Esophagus (tissue), 2 donors: Measurements from ENCODE around the gene ANAPC10. TPM values are rescaled to one million over a fixed set of nuclear protein-coding genes. Genes with fewer than 3 reads are reported as not detected.
"Not testable (repeated sequence)": the region's sequence is repeated elsewhere in the genome, so short reads cannot be mapped to it uniquely, and the experiment has no call there.

Experiments
- H3K27ac ChIP-seq, 2 donors: one replicate each; pipeline ENCODE4 v1.5.1; 2013; ENCODE audit warnings: low read depth in 2 of 2, mild to moderate bottlenecking in 2 of 2, inconsistent platforms in 1 of 2, low read length in 1 of 2, moderate library complexity in 1 of 2
- H3K27me3 ChIP-seq, 2 donors: one replicate each; pipeline ENCODE4 v1.6.1; 2013; ENCODE audit warnings: low read length in 2 of 2, control low read depth in 1 of 2, mild to moderate bottlenecking in 1 of 2; ENCODE audit not compliant: insufficient read depth in 2 of 2, control insufficient read depth in 1 of 2
- H3K36me3 ChIP-seq, 2 donors: one replicate each; pipeline ENCODE4 v1.6.1; 2013; ENCODE audit warnings: low read length in 1 of 2; ENCODE audit not compliant: control insufficient read depth in 2 of 2, insufficient read depth in 2 of 2
- H3K4me1 ChIP-seq, 2 donors: one replicate each; pipeline ENCODE4 v1.6.1; 2013; ENCODE audit warnings: low read length in 1 of 2; ENCODE audit not compliant: control insufficient read depth in 2 of 2, insufficient read depth in 2 of 2
- H3K4me3 ChIP-seq, 2 donors: one replicate each; pipeline ENCODE4 v1.5.1; 2013; ENCODE audit warnings: low read length in 2 of 2, mild to moderate bottlenecking in 2 of 2, low read depth in 1 of 2, moderate library complexity in 1 of 2
- H3K9me3 ChIP-seq, 2 donors: one replicate each; pipeline ENCODE4 v1.6.1; 2013; ENCODE audit warnings: mild to moderate bottlenecking in 2 of 2, low read depth in 1 of 2, low read length in 1 of 2, moderate library complexity in 1 of 2; ENCODE audit not compliant: control insufficient read depth in 2 of 2, insufficient read depth in 1 of 2
- WGBS, 2 donors: extraction: QIAGEN DNeasy Blood & Tissue Kit; methylation state at CpG; one replicate each; pipeline ENCODE4 v1.1.7; 2013; 5-methylcytosine and 5-hydroxymethylcytosine counted together
- polyA plus RNA-seq, 2 donors: library from polyadenylated mRNA; stranded (reverse); fragments of 200-250 nt; gene quantifications; one replicate each; pipeline ENCODE4 v1.2.3, GENCODE V29; 2013
- donor health status: healthy with polysubstance abuse.
- donor health status: Bipolar disorder and iron deficiency.

ANAPC10 gene
- polyA plus RNA-seq, 2 donors: 6.2 to 11.7 TPM

DNA sequence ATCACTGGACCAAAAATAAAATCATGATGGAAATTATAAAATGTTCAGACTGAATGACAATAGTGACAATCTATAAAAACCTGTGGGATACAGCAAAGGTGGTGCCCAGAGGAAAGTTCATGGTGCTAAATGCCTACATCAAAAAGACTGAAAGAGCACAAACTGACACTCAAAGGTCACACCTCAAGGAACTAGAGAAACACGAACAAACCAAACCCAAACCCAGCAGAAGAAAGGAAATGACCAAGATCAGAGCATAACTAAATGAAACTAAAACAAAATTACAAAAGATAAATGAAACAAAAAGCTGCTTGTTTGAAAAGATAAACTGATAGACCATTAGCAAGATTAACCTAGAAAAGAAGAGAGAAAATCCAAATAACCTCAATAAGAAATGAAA lies 78.7 kb downstream of the ANAPC10 start:
- H3K36me3 ChIP-seq: no peaks in the 10 kb centered on the region
- 56 to 64% methylated on average over 1 of the region's 1 CpG for WGBS, 2 donors
- no peak overlapping the region for H3K4me3 ChIP-seq
- H3K9me3 ChIP-seq: no peaks in the 10 kb centered on the region
- H3K27me3 ChIP-seq: no peaks in the 10 kb centered on the region
- no peaks in the 10 kb centered on the region for H3K4me1 ChIP-seq
- H3K27ac ChIP-seq: no peak overlapping the region

GRCh38 chr4:145014365-145014764 lies 83.6 kb downstream of the ANAPC10 start:
- Histone ChIP-seq H3K36me3 (no peaks in the 10 kb centered on the region), H3K4me3 (no peak overlapping the region), H3K9me3 (no peaks in the 10 kb centered on the region), H3K27me3 (no peaks in the 10 kb centered on the region), H3K4me1 (no peaks in the 10 kb centered on the region), H3K27ac (no peak overlapping the region)
- WGBS, 2 donors: 96% methylated on average over 4 of the region's 4 CpGs

GRCh38 chr4:145012841-145013240 lies 85.2 kb downstream of the ANAPC10 start:
- Histone ChIP-seq H3K36me3 (no peaks in the 10 kb centered on the region), H3K27ac (no peak overlapping the region), H3K4me3 (no peak overlapping the region), H3K9me3 (no peaks in the 10 kb centered on the region), H3K4me1 (no peaks in the 10 kb centered on the region), H3K27me3 (no peaks in the 10 kb centered on the region)

GRCh38 chr4:145011636-145012035 lies 86.4 kb downstream of the ANAPC10 start:
- H3K4me3 ChIP-seq: no peak overlapping the region
- H3K27me3 ChIP-seq: no peaks in the 10 kb centered on the region
- H3K27ac ChIP-seq: no peak overlapping the region
- no peaks in the 10 kb centered on the region for H3K36me3 ChIP-seq
- H3K9me3 ChIP-seq: no peaks in the 10 kb centered on the region
- H3K4me1 ChIP-seq: no peaks in the 10 kb centered on the region

DNA sequence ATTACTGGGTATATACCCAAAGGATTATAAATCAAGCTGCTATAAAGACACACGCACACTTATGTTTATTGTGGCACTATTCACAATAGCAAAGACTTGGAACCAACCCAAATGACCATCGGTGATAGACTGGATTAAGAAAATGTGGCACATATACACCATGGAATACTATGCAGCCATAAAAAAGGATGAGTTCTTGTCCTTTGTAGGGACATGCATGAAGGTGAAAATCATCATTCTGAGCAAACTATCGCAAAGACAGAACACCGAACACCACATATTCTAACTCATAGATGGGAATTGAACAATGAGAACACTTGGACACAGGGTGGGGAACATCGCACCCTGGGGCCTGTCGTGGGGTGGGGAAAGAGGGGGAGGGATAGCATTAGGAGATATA lies 87.7 kb downstream of the ANAPC10 start:
- H3K4me1 ChIP-seq, H3K9me3 ChIP-seq, H3K36me3 ChIP-seq, H3K27ac ChIP-seq, H3K4me3 ChIP-seq, H3K27me3 ChIP-seq: not testable (repeated sequence)
- 95 to 96% methylated on average over 6 of the region's 6 CpGs for WGBS, 2 donors

DNA sequence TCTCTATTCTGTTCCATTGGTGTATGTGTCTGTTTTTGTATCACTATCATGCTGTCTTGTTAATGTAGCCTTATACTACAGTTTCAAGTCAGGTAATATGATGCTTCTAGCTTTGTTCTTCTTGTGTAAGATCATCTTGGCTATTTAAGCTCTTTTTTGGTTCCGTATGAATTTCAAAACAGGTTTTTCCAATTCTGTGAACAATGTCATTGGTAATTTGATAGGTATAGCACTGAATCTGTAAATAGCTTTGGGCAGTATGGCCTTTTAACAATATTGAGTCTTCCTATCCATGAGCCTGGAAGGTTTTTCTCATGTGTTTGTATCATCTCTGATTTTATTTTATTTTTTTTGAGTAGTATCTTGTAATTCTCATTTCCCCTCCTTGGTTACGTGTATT lies 94.3 kb downstream of the ANAPC10 start:
- Histone ChIP-seq H3K36me3 (no peaks in the 10 kb centered on the region), H3K4me3 (no peak overlapping the region), H3K27ac (no peak overlapping the region), H3K9me3 (no peaks in the 10 kb centered on the region), H3K27me3 (no peaks in the 10 kb centered on the region), H3K4me1 (no peaks in the 10 kb centered on the region)
- 79 to 85% methylated on average over 2 of the region's 2 CpGs for WGBS, 2 donors

DNA sequence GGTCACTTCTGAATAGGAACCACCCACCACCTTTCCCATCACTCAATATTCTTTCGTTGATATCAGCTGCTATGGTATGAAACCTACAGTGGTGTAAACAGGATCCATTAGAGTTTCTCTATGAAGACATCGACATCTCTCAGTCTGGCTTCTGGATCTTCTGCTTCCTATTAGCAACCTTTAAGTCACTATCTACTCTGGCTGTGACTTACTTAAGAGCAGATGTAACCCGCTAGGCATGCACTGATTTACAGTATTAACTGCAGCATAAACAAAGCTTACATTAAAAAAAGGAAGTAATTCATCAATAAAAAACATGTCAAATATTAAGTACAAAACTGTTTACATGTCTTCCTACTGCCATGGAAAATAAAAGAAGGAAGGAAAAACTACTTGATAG lies 96.4 kb downstream of the ANAPC10 start:
- H3K36me3 ChIP-seq: no peaks in the 10 kb centered on the region
- 66 to 75% methylated on average over 3 of the region's 3 CpGs for WGBS, 2 donors
- H3K9me3 ChIP-seq: no peaks in the 10 kb centered on the region
- no peak overlapping the region for H3K4me3 ChIP-seq
- no peaks in the 10 kb centered on the region for H3K27me3 ChIP-seq
- no peak overlapping the region for H3K27ac ChIP-seq
- H3K4me1 ChIP-seq: no peaks in the 10 kb centered on the region

GRCh38 chr4:145000656-145001055 lies 97.3 kb downstream of the ANAPC10 start:
- H3K4me1 ChIP-seq, H3K27ac ChIP-seq, H3K36me3 ChIP-seq, H3K27me3 ChIP-seq, H3K4me3 ChIP-seq, H3K9me3 ChIP-seq: not testable (repeated sequence)
- WGBS, 2 donors: 92 to 94% methylated on average over 5 of the region's 5 CpGs

DNA sequence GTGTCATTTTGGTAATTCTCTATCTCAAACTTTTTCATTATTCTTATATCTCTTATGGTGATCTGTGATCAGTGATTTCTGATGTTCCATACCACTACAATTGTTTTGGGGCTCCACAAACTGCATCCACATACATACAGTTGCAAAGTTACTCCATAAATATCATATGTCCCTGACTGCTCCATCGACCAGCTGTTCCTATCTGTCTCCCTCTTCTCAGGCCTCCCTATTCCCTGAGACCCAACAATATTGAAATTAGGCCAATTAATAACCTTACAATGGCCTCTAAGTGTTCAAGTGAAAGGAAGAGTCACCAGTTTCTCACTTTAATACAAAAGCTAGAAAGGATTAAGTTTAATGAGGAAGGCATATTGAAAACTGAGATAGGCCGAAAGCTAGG lies 108.7 kb downstream of the ANAPC10 start:
- Histone ChIP-seq H3K4me3 (no peak overlapping the region), H3K27ac (no peak overlapping the region), H3K9me3 (no peaks in the 10 kb centered on the region), H3K4me1 (peaks cover 0 to 2% of the 10 kb centered on the region in 2 donors), H3K27me3 (no peaks in the 10 kb centered on the region), H3K36me3 (peaks cover 0 to 2% of the 10 kb centered on the region in 2 donors)
- 88 to 93% methylated on average over 2 of the region's 2 CpGs for WGBS, 2 donors

DNA sequence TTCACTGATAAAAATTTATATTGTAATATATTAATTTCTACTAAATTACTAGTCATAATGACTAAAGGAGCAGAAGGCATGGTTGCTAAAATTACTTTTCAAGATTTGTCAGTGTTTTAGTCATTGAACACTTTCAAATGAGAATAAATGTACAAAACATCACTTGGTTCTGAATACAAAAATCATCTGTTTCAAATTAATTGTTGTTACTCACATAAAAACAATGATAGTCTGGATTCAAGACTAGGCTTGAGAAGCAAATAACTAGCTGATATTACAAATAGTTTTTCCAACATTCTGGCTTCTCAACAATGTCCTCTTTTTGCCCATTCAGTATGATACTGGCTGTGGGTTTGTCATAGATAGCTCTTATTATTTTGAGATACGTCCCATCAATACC lies 112.5 kb downstream of the ANAPC10 start:
- H3K27me3 ChIP-seq: no peaks in the 10 kb centered on the region
- no peaks in the 10 kb centered on the region for H3K4me1 ChIP-seq
- WGBS, 2 donors: 78 to 88% methylated on average over 1 of the region's 1 CpG
- H3K4me3 ChIP-seq: no peak overlapping the region
- no peaks in the 10 kb centered on the region for H3K9me3 ChIP-seq
- no peak overlapping the region for H3K27ac ChIP-seq
- H3K36me3 ChIP-seq: no peaks in the 10 kb centered on the region
